Fibroblast of lung (primary cell): ENCODE results near the gene HUNK.

Experiments
- CTCF ChIP-seq, 2 donors: IDR thresholded peaks in 1 of 2; conservative IDR thresholded peaks in 1 of 2; 1 replicate in 1 of 2; 2 replicates in 1 of 2; pipeline ENCODE4 v1.5.1; 2011 to 2012; ENCODE audit warnings: low read length in 2 of 2, control low read depth in 1 of 2, inconsistent platforms in 1 of 2, low read depth in 1 of 2, mild to moderate bottlenecking in 1 of 2
- EZH2 ChIP-seq: IDR thresholded peaks from 2 replicates; pipeline ENCODE4 v1.5.1; 2012; ENCODE audit warnings: low read length, control low read depth, mild to moderate bottlenecking; ENCODE audit errors: missing control alignments

GRCh38 chr21:31974454-31974985 lies 101.7 kb downstream of the HUNK start:
- no peak for TF ChIP-seq CTCF (conservative IDR thresholded peaks at IDR 0.05 in 1 of 2, IDR thresholded peaks at IDR 0.05 in 1 of 2; ENCODE audit: low read depth in 1 of 2, low read length in 2 of 2)
- TF ChIP-seq EZH2, result no peak
